IMR-90 (cell line): ENCODE data around the gene RBM11.

Experiments used
- CTCF ChIP-seq: conservative IDR thresholded peaks from 2 replicates; pipeline ENCODE4 v1.5.1; 2012; ENCODE audit warnings: mild to moderate bottlenecking, low read depth, low read length, improper control_type of control experiment
- MAFK ChIP-seq: IDR thresholded peaks from 2 replicates; pipeline ENCODE4 v1.6.1; 2012; ENCODE audit warnings: low read depth, low read length, improper control_type of control experiment
- POLR2A ChIP-seq: IDR thresholded peaks from 2 replicates; pipeline ENCODE4 v1.6.1; 2012; ENCODE audit warnings: mild to moderate bottlenecking, low read depth, low read length
- RAD21 ChIP-seq: IDR thresholded peaks from 2 replicates; pipeline ENCODE4 v1.6.1; 2012; ENCODE audit warnings: low read length, improper control_type of control experiment

- TF ChIP-seq CTCF (no peak), POLR2A (no peak), RAD21 (no peak), MAFK (no peak)
Measured at GRCh38 chr21:14265023-14265422, 49.1 kb downstream of the RBM11 start.
